CD14-positive monocyte (primary cell): ENCODE data around the gene URB2. TPM values are rescaled to one million over a fixed set of nuclear protein-coding genes. Genes with fewer than 3 reads are reported as not detected.

Experiments
- DNase-seq, 3 donors: peaks; one replicate each; pipeline ENCODE4 v3.0.0-alpha.2; 2011 to 2022
- H2AFZ ChIP-seq: 2 replicates; pipeline ENCODE4 v1.6.0; 2012; ENCODE audit warnings: mild to moderate bottlenecking, low read depth, low read length, inconsistent platforms; ENCODE audit not compliant: insufficient read depth, poor library complexity, severe bottlenecking
- H3K27ac ChIP-seq, 2 donors: 1 replicate in 1 of 2; 2 replicates in 1 of 2; pipeline ENCODE4 v1.5.1; 2012 to 2013; ENCODE audit warnings: low read length in 2 of 2, control low read depth in 1 of 2, inconsistent platforms in 1 of 2, low read depth in 1 of 2, mild to moderate bottlenecking in 1 of 2
- H3K27me3 ChIP-seq, 2 donors: one replicate each; pipeline versions ENCODE4 v1.6.0 to v1.6.1; 2011 to 2013; ENCODE audit warnings: low read length in 2 of 2; ENCODE audit not compliant: control insufficient read depth in 2 of 2, insufficient read depth in 2 of 2
- H3K36me3 ChIP-seq, 2 donors: replicated peaks in 1 of 2; 1 replicate in 1 of 2; 2 replicates in 1 of 2; pipeline versions ENCODE4 v1.5.1 to v1.6.1; 2012 to 2013; ENCODE audit warnings: low read length in 2 of 2, control low read depth in 1 of 2, inconsistent platforms in 1 of 2, mild to moderate bottlenecking in 1 of 2; ENCODE audit not compliant: insufficient read depth in 2 of 2, control insufficient read depth in 1 of 2
- H3K4me1 ChIP-seq, 2 donors: 1 replicate in 1 of 2; 2 replicates in 1 of 2; pipeline versions ENCODE4 v1.5.1 to v1.6.1; 2012 to 2013; ENCODE audit warnings: low read length in 2 of 2, control low read depth in 1 of 2, inconsistent platforms in 1 of 2, mild to moderate bottlenecking in 1 of 2, moderate library complexity in 1 of 2; ENCODE audit not compliant: insufficient read depth in 2 of 2, control insufficient read depth in 1 of 2
- H3K4me2 ChIP-seq: replicated peaks from 2 replicates; pipeline ENCODE3; 2012; ENCODE audit warnings: low read length, moderate library complexity, mild to moderate bottlenecking; ENCODE audit not compliant: poor library complexity, severe bottlenecking; ENCODE audit errors: extremely low read depth
- H3K4me3 ChIP-seq, 3 experiments: fragments of 200-600 bp in 1 of 3; sonication (generic) in 1 of 3; replicated peaks in 1 of 3; 1 replicate in 2 of 3; 2 replicates in 1 of 3; pipeline ENCODE4 v1.5.1; 2011 to 2013; ENCODE audit warnings: low read length in 3 of 3, mild to moderate bottlenecking in 3 of 3, control low read depth in 2 of 3, low read depth in 2 of 3, inconsistent platforms in 1 of 3, moderate library complexity in 1 of 3
- H3K79me2 ChIP-seq: 2 replicates; pipeline ENCODE4 v1.6.0; 2012; ENCODE audit warnings: mild to moderate bottlenecking, control low read depth, inconsistent platforms, low read length, moderate library complexity; ENCODE audit not compliant: insufficient read depth
- H3K9ac ChIP-seq: 2 replicates; pipeline ENCODE4 v1.6.0; 2017; ENCODE audit warnings: low read length, mild to moderate bottlenecking; ENCODE audit not compliant: insufficient read depth, poor library complexity, severe bottlenecking
- H3K9me3 ChIP-seq, 2 donors: replicated peaks in 1 of 2; 1 replicate in 1 of 2; 2 replicates in 1 of 2; pipeline versions ENCODE4 v1.5.1 to v1.6.1; 2012 to 2013; ENCODE audit warnings: low read length in 2 of 2, control low read depth in 1 of 2; ENCODE audit not compliant: control insufficient read depth in 1 of 2, insufficient read depth in 1 of 2
- H4K20me1 ChIP-seq: 2 replicates; pipeline ENCODE4 v1.6.0; 2012; ENCODE audit warnings: mild to moderate bottlenecking, low read length, control low read depth, moderate library complexity; ENCODE audit not compliant: insufficient read depth
- H3K27ac Mint-ChIP-seq, 7 donors: one replicate each; pipeline ENCODE4 v1.8.0; 2020; ENCODE audit warnings: mild to moderate bottlenecking in 7 of 7, mixed read lengths in 7 of 7, moderate library complexity in 6 of 7, inconsistent platforms in 2 of 7
- H3K27me3 Mint-ChIP-seq, 3 donors: one replicate each; pipeline ENCODE4 v1.8.0; 2021 to 2022; ENCODE audit warnings: low read depth in 3 of 3, mild to moderate bottlenecking in 3 of 3, mixed read lengths in 3 of 3, moderate library complexity in 3 of 3, inconsistent platforms in 1 of 3
- H3K36me3 Mint-ChIP-seq, 2 donors: one replicate each; pipeline ENCODE4 v1.8.0; 2020; ENCODE audit warnings: mixed read lengths in 2 of 2, inconsistent platforms in 1 of 2, mild to moderate bottlenecking in 1 of 2
- H3K4me1 Mint-ChIP-seq: one replicate; pipeline ENCODE4 v1.8.0; 2020; ENCODE audit warnings: mild to moderate bottlenecking, mixed read lengths
- H3K4me3 Mint-ChIP-seq, 2 donors: one replicate each; pipeline ENCODE4 v1.8.0; 2020; ENCODE audit warnings: mild to moderate bottlenecking in 2 of 2, mixed read lengths in 2 of 2, moderate library complexity in 1 of 2
- H3K9me3 Mint-ChIP-seq, 7 donors: one replicate each; pipeline ENCODE4 v1.8.0; 2020 to 2022; ENCODE audit warnings: mixed read lengths in 7 of 7, mild to moderate bottlenecking in 6 of 7, moderate library complexity in 6 of 7, inconsistent platforms in 2 of 7
- WGBS: methylation state at CpG from one replicate; pipeline ENCODE4 v1.1.5; 2013; ENCODE audit warnings: missing lambda C conversion rate; ENCODE audit not compliant: insufficient coverage; 5-methylcytosine and 5-hydroxymethylcytosine counted together
- intact Hi-C, 2 donors: fragments of 100-400 bp; cut with micrococcal nuclease; formaldehyde crosslinking; loops; one replicate each; pipeline versions ENCODE4 v1.15.0 to v1.15.1; 2023
- polyA plus RNA-seq, 3 donors: library from polyadenylated mRNA; depleted of rRNA in 1 of 3; unstranded in 2 of 3; stranded (reverse) in 1 of 3; fragments of 300-500 nt in 2 of 3; fragments of >200 nt in 1 of 3; fragmentation: Illumina TruSeq in 2 of 3; gene quantifications; 1 replicate in 2 of 3; 2 replicates in 1 of 3; pipeline ENCODE4 v1.2.3, GENCODE V29; 2012 to 2021
- TF ChIP-seq, protein P1 (sequence below): fragments of 200-600 bp; IDR thresholded peaks from one replicate; pipeline ENCODE4 v1.8.0; 2022; ENCODE audit warnings: antibody characterized with exemption, mild to moderate bottlenecking

The URB2 gene
- polyA plus RNA-seq, 3 donors = 0.79 to 2.8 (median 1.5) TPM

DNA sequence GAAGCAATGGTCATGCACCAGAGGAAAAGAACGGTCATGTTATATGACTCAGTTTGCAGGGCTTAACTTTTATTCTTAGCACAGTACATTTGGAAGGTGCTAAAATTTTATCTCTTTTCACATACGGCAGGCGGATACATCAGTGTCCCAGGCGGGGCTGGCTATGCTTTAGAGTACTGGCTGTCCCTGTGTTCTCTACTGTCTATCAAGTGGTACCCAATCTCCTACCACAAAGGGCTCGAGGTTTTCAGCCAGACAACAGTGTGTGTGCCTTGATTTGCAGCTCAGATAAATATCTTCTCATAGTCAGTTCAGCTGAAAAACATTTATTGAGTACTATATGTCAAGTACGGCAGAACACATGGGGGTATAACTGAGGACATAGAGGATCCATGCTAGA, 65.3 kb downstream of the URB2 start:
- H3K27ac Mint-ChIP-seq = no peak overlapping the region

DNA sequence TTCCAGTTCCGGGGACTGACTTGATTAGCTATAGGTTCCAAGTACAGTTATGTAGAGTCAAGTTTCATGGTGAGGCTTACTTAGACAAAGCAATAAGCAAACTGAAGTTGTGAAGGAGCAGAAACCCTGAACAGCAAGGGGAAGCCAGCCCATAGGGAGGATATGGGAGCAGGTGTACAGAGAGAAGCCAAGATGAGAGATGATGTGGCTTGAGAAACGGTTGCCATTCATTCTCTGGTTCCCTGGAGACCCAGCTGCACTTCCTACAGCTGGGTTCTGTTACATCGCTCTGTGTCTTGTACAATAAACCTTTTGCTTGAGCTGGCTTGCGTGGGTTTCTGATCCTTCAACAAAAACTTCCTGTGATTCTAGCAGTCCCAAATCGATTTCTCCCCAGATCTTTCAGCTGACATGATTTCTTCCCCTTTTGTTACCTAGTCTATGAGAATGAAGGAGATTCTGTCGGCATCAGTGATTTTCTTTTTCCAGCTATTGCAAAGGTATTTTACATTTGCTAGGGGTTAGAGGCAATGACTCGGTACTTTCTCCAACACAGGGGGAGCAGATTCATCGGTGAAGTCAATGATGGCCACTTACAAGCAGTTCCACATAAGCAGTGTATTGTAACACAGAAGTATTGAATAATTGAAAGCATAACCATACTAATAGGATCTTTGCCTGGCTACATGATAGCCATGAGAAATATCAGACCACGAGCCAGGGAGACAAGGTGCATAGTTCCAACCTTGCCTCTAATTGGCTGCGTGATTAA, 67.3 kb downstream of the URB2 start:
- no peaks in the 10 kb centered on the region for H3K27me3 ChIP-seq
- Mint-ChIP-seq H3K36me3 (no peaks in the 10 kb centered on the region), H3K27me3 (peaks cover 3 to 7% (median 6%) of the 10 kb centered on the region in 3 donors), H3K4me1 (no peaks in the 10 kb centered on the region), H3K9me3 (peaks cover 0 to 1% (median 0%) of the 10 kb centered on the region in 7 donors), H3K4me3 (no peak overlapping the region), H3K27ac (no peak overlapping the region)
- no peaks in the 10 kb centered on the region for H3K9me3 ChIP-seq
- no peaks in the 10 kb centered on the region for H3K4me1 ChIP-seq
- no peaks in the 10 kb centered on the region for H3K36me3 ChIP-seq
- TF ChIP-seq, protein P1, sequence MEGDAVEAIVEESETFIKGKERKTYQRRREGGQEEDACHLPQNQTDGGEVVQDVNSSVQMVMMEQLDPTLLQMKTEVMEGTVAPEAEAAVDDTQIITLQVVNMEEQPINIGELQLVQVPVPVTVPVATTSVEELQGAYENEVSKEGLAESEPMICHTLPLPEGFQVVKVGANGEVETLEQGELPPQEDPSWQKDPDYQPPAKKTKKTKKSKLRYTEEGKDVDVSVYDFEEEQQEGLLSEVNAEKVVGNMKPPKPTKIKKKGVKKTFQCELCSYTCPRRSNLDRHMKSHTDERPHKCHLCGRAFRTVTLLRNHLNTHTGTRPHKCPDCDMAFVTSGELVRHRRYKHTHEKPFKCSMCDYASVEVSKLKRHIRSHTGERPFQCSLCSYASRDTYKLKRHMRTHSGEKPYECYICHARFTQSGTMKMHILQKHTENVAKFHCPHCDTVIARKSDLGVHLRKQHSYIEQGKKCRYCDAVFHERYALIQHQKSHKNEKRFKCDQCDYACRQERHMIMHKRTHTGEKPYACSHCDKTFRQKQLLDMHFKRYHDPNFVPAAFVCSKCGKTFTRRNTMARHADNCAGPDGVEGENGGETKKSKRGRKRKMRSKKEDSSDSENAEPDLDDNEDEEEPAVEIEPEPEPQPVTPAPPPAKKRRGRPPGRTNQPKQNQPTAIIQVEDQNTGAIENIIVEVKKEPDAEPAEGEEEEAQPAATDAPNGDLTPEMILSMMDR = no peak
- H3K27ac ChIP-seq = no peak overlapping the region
- H3K9ac ChIP-seq = no peak overlapping the region
- H3K4me2 ChIP-seq = no peak overlapping the region
- intact Hi-C loops = no loop called here
- 87% methylated on average over 4 of the region's 10 CpGs for WGBS
- no peak overlapping the region for H3K4me3 ChIP-seq
- DNase-seq = no peak
- H3K79me2 ChIP-seq = no peaks in the 10 kb centered on the region
- H4K20me1 ChIP-seq = no peaks in the 10 kb centered on the region
- H2AFZ ChIP-seq = no peak overlapping the region

More for the DNA sequence above, 65.3 kb downstream of the URB2 start:
- no peaks in the 10 kb centered on the region for H4K20me1 ChIP-seq
- H2AFZ ChIP-seq = no peak overlapping the region
- no peak overlapping the region for H3K4me2 ChIP-seq
- H3K4me1 ChIP-seq = no peaks in the 10 kb centered on the region
- no peaks in the 10 kb centered on the region for H3K36me3 Mint-ChIP-seq
- TF ChIP-seq, protein P1 = no peak
- no peak overlapping the region for H3K4me3 Mint-ChIP-seq
- no peak for DNase-seq
- peaks cover 0 to under 1% (median 0%) of the 10 kb centered on the region in 7 donors for H3K9me3 Mint-ChIP-seq
- H3K27me3 Mint-ChIP-seq = peaks cover 2 to 7% (median 2%) of the 10 kb centered on the region in 3 donors
- no peaks in the 10 kb centered on the region for H3K27me3 ChIP-seq
- no peak overlapping the region for H3K4me3 ChIP-seq
- no peak overlapping the region for H3K27ac ChIP-seq
- intact Hi-C loops = no loop called here
- no peaks in the 10 kb centered on the region for H3K4me1 Mint-ChIP-seq
- H3K9me3 ChIP-seq = no peaks in the 10 kb centered on the region
- no peak overlapping the region for H3K9ac ChIP-seq
- WGBS = 92% methylated on average over 2 of the region's 6 CpGs
- H3K36me3 ChIP-seq = no peaks in the 10 kb centered on the region
- H3K79me2 ChIP-seq = no peaks in the 10 kb centered on the region
